ENCODE data around the gene ABCB6. TPM values are rescaled to one million over a fixed set of nuclear protein-coding genes. Genes with fewer than 3 reads are reported as not detected.
"Not testable (repeated sequence)": the region's sequence is repeated elsewhere in the genome, so short reads cannot be mapped to it uniquely, and the experiment has no call there.

ABCB6 gene
- total RNA-seq, 1 donor from 2014 or later = 27.5 TPM

GRCh38 chr2:219204425-219205164 is 14.2 kb downstream of the ABCB6 start:
- no peak overlapping the region for H3K27ac Mint-ChIP-seq (ENCODE audit: unreplicated experiment)
- peaks cover under 1% of the 10 kb centered on the region for H3K27me3 Mint-ChIP-seq (ENCODE audit: unreplicated experiment)
- H3K9me3 Mint-ChIP-seq (ENCODE audit: unreplicated experiment) = no peaks in the 10 kb centered on the region
- H3K36me3 Mint-ChIP-seq (ENCODE audit: unreplicated experiment) = peaks cover 7% of the 10 kb centered on the region
- H3K4me1 Mint-ChIP-seq (ENCODE audit: unreplicated experiment) = peaks cover 25% of the 10 kb centered on the region
- no peak for DNase-seq (ENCODE audit: extremely low spot score, unreplicated experiment)
- no peak for TF ChIP-seq CTCF (IDR thresholded peaks at IDR 0.05)
- H3K4me3 Mint-ChIP-seq (ENCODE audit: unreplicated experiment) = no peak overlapping the region

GRCh38 chr2:219201331-219201730 is 17.4 kb downstream of the ABCB6 start:
- not testable (repeated sequence) for H3K4me1 Mint-ChIP-seq (ENCODE audit: unreplicated experiment); H3K27ac Mint-ChIP-seq (ENCODE audit: unreplicated experiment); H3K4me3 Mint-ChIP-seq (ENCODE audit: unreplicated experiment); H3K9me3 Mint-ChIP-seq (ENCODE audit: unreplicated experiment); DNase-seq (ENCODE audit: extremely low spot score, unreplicated experiment); H3K36me3 Mint-ChIP-seq (ENCODE audit: unreplicated experiment)
- peaks cover 11% of the 10 kb centered on the region for H3K27me3 Mint-ChIP-seq (ENCODE audit: unreplicated experiment)

- not testable (repeated sequence) for H3K4me3 Mint-ChIP-seq (ENCODE audit: unreplicated experiment); DNase-seq (ENCODE audit: extremely low spot score, unreplicated experiment); H3K4me1 Mint-ChIP-seq (ENCODE audit: unreplicated experiment); H3K36me3 Mint-ChIP-seq (ENCODE audit: unreplicated experiment); H3K27ac Mint-ChIP-seq (ENCODE audit: unreplicated experiment); H3K9me3 Mint-ChIP-seq (ENCODE audit: unreplicated experiment)
- peaks cover 15% of the 10 kb centered on the region for H3K27me3 Mint-ChIP-seq (ENCODE audit: unreplicated experiment)
These were observed 18.0 kb downstream of the ABCB6 start for GRCh38 chr2:219200502-219201326.

GRCh38 chr2:219199470-219200211 is 19.1 kb downstream of the ABCB6 start:
- no peak for DNase-seq (ENCODE audit: extremely low spot score, unreplicated experiment)
- Mint-ChIP-seq H3K36me3 (ENCODE audit: unreplicated experiment) (no peaks in the 10 kb centered on the region), H3K4me3 (ENCODE audit: unreplicated experiment) (no peak overlapping the region), H3K9me3 (ENCODE audit: unreplicated experiment) (no peaks in the 10 kb centered on the region), H3K27me3 (ENCODE audit: unreplicated experiment) (peaks cover 20% of the 10 kb centered on the region), H3K27ac (ENCODE audit: unreplicated experiment) (no peak overlapping the region), H3K4me1 (ENCODE audit: unreplicated experiment) (no peaks in the 10 kb centered on the region)
- no peak for TF ChIP-seq CTCF (IDR thresholded peaks at IDR 0.05)

- Mint-ChIP-seq H3K9me3 (ENCODE audit: unreplicated experiment) (no peaks in the 10 kb centered on the region), H3K4me1 (ENCODE audit: unreplicated experiment) (no peaks in the 10 kb centered on the region), H3K36me3 (ENCODE audit: unreplicated experiment) (no peaks in the 10 kb centered on the region), H3K27ac (ENCODE audit: unreplicated experiment) (no peak overlapping the region), H3K27me3 (ENCODE audit: unreplicated experiment) (peaks cover 20% of the 10 kb centered on the region), H3K4me3 (ENCODE audit: unreplicated experiment) (no peak overlapping the region)
- TF ChIP-seq CTCF (IDR thresholded peaks at IDR 0.05) = no peak
- no peak for DNase-seq (ENCODE audit: extremely low spot score, unreplicated experiment)
These were observed 19.8 kb downstream of the ABCB6 start for GRCh38 chr2:219198974-219199373.

All from osteocyte (in vitro differentiated cells).